Erythroblast (primary cell): ENCODE data around the gene BRF1.

ENCODE experiments used
- GATA1 ChIP-seq: IDR thresholded peaks from 2 replicates; pipeline ENCODE4 v1.6.1; 2011; ENCODE audit warnings: low read depth, mild to moderate bottlenecking, control low read depth, low read length, moderate library complexity
- POLR2A ChIP-seq: IDR thresholded peaks from 2 replicates; pipeline ENCODE4 v1.6.1; 2011; ENCODE audit warnings: mild to moderate bottlenecking, low read length

- TF ChIP-seq POLR2A (no peak), GATA1 (no peak)
Observed at GRCh38 chr14:105333613-105334364, 33.0 kb upstream of the BRF1 start.
